NB4 (cell line): ENCODE results near the gene GPR55.

Experiments
- DNase-seq: peaks from one replicate; pipeline ENCODE4 v3.0.0; 2010; ENCODE audit warnings: low read depth
- H3K4me3 ChIP-seq: one replicate; pipeline ENCODE4 v1.5.1; 2011; ENCODE audit warnings: mild to moderate bottlenecking, low read depth, low read length, moderate library complexity
- MYC ChIP-seq: IDR thresholded peaks from 2 replicates; pipeline ENCODE4 v1.6.1; 2011; ENCODE audit warnings: low read depth, low read length
- POLR2A ChIP-seq: IDR thresholded peaks from 2 replicates; pipeline ENCODE4 v1.6.1; 2011; ENCODE audit warnings: mild to moderate bottlenecking; ENCODE audit not compliant: insufficient read length; ENCODE audit errors: extremely low read depth
- TF ChIP-seq, protein P1 (sequence below): IDR thresholded peaks from 2 replicates; pipeline ENCODE4 v1.6.1; 2011; ENCODE audit warnings: low read depth, low read length
- TF ChIP-seq, protein P2 (sequence below): IDR thresholded peaks from one replicate; pipeline ENCODE4 v1.5.1; 2012; ENCODE audit warnings: low read depth, low read length

GPR55 gene

DNA sequence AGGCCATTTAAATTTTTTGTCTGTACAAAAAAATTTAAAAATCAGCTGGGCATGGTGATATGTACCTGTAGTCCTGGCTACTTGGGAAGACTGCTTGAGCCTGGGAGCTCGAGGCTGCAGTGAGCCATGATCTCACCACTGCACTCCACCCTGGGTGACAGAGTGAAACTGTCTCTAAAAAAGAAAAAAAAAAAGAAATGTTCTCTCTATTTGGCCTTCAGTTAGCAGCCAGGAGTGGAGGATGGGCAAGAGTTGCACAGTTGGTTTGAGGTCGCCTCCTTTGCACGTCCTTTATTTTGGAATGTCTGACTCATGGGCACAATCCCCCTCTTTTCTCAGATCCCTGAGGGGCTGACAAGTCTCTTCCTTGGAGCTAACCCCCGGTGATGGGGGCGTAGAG, 34.0 kb downstream of the GPR55 start:
- TF ChIP-seq MYC (no peak), POLR2A (no peak)
- TF ChIP-seq, protein P1, sequence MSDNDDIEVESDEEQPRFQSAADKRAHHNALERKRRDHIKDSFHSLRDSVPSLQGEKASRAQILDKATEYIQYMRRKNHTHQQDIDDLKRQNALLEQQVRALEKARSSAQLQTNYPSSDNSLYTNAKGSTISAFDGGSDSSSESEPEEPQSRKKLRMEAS = no peak
- TF ChIP-seq, protein P2, sequence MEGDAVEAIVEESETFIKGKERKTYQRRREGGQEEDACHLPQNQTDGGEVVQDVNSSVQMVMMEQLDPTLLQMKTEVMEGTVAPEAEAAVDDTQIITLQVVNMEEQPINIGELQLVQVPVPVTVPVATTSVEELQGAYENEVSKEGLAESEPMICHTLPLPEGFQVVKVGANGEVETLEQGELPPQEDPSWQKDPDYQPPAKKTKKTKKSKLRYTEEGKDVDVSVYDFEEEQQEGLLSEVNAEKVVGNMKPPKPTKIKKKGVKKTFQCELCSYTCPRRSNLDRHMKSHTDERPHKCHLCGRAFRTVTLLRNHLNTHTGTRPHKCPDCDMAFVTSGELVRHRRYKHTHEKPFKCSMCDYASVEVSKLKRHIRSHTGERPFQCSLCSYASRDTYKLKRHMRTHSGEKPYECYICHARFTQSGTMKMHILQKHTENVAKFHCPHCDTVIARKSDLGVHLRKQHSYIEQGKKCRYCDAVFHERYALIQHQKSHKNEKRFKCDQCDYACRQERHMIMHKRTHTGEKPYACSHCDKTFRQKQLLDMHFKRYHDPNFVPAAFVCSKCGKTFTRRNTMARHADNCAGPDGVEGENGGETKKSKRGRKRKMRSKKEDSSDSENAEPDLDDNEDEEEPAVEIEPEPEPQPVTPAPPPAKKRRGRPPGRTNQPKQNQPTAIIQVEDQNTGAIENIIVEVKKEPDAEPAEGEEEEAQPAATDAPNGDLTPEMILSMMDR = no peak
- peak; percentile 58 for DNase-seq
- H3K4me3 ChIP-seq = no peak overlapping the region

DNA sequence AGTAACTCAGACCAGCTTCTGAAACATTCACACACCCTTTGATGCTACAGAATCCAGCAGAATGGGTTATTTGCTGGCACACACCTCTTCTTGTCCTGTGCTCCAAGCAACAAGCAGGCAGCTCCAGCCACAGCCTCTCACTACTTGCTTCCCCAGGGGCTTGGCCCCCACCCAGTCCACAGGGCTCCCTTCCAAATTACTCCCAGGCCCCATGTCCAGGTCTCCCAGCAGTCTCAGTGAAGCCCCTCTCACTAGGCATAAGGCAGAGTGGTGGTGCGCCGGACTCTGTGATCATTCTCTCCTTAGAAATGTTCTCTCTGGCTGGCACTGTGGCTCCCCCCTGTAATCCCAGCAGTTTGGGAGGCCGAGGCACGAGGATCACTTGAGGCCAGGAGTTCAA, 34.4 kb downstream of the GPR55 start:
- H3K4me3 ChIP-seq = no peak overlapping the region
- no peak for DNase-seq
- TF ChIP-seq MYC = no peak
- no peak for TF ChIP-seq POLR2A
- TF ChIP-seq, protein P2 = no peak
- TF ChIP-seq, protein P1 = no peak

DNA sequence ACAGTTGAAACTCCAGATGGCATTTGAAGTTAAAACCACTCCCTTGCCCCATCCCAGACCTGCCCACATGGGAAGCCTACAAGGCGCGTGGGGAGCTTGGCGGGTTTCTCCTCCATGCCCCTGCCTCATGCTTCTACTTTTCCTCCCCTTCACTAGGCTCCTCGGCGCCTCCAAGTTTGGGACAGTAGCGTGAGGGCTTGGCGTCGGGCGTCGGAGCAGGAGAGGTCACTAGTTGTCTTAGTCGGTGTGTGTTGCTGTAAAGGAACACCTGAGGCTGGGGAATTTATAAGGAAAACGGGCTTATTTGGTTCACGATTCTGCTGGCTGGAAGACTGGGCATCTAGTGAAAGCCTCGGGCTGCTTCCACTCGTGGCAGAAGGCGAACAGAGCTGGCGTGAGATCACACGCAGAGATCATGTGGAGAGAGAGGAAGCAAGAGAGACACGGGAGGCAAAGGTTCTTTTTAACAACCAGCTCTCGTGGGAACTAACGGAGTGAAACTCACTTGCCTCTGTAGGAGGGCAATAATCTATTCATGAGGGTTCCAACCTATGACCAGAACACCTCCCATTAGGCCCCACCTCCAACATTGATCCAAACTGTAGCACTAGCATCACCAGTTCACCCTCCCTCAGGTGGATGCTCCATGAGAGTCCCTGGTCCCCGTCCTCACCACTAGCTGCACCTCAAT, 35.0 kb downstream of the GPR55 start:
- no peak overlapping the region for H3K4me3 ChIP-seq
- no peak for TF ChIP-seq POLR2A
- TF ChIP-seq, protein P2 = no peak
- TF ChIP-seq, protein P1 = no peak
- no peak for TF ChIP-seq MYC
- no peak for DNase-seq

DNA sequence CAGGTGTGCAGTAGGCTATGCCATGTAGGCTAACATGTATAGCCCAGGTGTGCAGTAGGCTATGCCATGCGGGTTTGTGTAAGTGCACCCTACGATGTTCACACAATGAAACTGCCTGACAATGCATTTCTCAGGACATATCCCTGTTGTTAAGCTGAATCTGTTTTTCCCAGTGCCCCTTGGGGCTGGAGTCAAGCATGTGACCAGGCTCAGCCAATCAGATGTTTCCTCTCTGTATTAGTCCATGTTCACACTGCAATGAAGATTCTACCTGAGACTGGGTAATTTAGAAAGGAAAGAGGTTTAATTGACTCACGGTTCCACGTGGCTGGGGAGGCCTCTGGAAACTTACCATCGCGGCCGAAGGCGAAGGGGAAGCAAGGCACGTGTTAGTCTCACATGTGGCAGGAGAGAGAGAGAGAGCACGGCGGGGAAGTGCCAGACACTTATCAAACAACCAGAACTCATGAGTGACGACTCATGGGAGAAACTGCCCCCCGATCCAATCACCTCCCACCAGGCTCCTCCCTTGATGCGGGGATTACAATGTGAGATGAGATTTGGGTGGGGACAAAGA, 36.1 kb downstream of the GPR55 start:
- no peak for DNase-seq
- TF ChIP-seq, protein P2 = no peak
- no peak for TF ChIP-seq MYC
- TF ChIP-seq POLR2A = no peak
- TF ChIP-seq, protein P1 = no peak
- no peak overlapping the region for H3K4me3 ChIP-seq

DNA sequence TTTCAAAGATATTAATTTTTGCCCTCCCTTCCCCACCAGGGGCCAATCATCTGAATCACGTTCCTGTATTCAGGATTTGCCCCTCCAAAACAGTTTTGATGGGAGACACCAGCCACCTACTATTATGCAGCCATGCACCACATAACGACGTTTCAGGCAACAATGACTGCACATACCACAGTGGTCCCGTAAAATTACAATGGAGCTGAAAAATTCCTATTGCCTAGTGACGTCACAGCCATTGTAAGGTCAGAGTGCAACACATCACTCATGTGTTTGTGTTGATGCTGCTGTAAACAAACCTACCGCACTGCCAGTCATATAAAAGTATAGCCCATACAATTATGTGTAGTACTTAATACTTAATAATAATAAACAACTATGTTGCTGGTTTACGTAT, 37.7 kb downstream of the GPR55 start:
- no peak overlapping the region for H3K4me3 ChIP-seq
- DNase-seq = no peak
- TF ChIP-seq, protein P1 = no peak
- TF ChIP-seq POLR2A = no peak
- TF ChIP-seq MYC = no peak
- TF ChIP-seq, protein P2 = no peak
